ENCODE measurements around the gene DOCK7. TPM values are rescaled to one million over a fixed set of nuclear protein-coding genes. Genes with fewer than 3 reads are reported as not detected.
A peak's percentile ranks its signal among the peaks of the same experiment; 100 is the strongest.

The DOCK7 gene, protein sequence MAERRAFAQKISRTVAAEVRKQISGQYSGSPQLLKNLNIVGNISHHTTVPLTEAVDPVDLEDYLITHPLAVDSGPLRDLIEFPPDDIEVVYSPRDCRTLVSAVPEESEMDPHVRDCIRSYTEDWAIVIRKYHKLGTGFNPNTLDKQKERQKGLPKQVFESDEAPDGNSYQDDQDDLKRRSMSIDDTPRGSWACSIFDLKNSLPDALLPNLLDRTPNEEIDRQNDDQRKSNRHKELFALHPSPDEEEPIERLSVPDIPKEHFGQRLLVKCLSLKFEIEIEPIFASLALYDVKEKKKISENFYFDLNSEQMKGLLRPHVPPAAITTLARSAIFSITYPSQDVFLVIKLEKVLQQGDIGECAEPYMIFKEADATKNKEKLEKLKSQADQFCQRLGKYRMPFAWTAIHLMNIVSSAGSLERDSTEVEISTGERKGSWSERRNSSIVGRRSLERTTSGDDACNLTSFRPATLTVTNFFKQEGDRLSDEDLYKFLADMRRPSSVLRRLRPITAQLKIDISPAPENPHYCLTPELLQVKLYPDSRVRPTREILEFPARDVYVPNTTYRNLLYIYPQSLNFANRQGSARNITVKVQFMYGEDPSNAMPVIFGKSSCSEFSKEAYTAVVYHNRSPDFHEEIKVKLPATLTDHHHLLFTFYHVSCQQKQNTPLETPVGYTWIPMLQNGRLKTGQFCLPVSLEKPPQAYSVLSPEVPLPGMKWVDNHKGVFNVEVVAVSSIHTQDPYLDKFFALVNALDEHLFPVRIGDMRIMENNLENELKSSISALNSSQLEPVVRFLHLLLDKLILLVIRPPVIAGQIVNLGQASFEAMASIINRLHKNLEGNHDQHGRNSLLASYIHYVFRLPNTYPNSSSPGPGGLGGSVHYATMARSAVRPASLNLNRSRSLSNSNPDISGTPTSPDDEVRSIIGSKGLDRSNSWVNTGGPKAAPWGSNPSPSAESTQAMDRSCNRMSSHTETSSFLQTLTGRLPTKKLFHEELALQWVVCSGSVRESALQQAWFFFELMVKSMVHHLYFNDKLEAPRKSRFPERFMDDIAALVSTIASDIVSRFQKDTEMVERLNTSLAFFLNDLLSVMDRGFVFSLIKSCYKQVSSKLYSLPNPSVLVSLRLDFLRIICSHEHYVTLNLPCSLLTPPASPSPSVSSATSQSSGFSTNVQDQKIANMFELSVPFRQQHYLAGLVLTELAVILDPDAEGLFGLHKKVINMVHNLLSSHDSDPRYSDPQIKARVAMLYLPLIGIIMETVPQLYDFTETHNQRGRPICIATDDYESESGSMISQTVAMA (N-terminal part only)
- total RNA-seq = 10.2 TPM
- long read RNA-seq, full-length matches to known transcripts = 5 of 6 reads
- long read RNA-seq, partial matches to known transcripts = 0 of 6 reads
- long read RNA-seq, other reads (novel, unspliced or antisense) = 1 of 6 reads

DNA sequence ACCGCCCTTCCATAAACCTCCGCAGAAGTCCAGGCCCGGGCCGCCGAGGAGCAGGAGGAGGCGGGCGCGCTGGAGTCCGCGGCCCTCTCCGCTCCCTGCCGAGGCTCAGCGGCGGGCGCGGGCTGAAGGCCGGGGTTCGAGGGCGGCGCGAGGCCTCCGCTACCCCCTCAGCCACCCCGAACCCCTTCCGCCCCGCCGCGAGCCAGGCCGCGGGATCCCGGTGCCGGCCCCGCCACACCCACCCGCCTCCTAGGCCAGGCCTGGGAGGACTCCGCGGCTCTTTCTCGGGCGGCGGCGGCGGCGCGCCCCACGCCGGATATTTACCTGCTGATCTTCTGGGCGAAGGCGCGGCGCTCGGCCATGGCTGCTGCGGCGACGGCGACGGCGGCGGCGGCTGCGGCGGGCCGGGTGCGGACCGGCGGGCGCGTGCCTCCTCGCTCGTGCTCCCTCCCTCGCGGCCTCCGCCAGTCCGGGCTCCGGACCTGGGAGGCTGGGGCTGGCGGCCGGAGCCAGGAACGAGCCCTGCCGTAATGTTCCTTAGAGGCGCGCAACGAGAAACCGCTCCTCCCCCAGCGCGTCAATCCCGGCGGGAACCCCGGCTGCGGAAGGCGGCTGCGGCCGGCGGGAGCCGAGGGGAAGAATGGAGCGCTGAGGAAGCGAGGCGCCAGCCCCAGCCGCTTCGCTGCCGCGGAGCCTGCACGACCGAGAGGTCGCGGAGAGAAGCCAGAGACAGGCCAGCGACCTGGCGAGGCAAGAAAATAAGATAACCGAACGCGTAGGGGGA lies at the start of gene DOCK7:
DOCK7 (minus strand) TSS at position 484 of the 784 bp plus-strand sequence; CDS start at position 362, 122 bp downstream.
- TF ChIP-seq, protein P1, sequence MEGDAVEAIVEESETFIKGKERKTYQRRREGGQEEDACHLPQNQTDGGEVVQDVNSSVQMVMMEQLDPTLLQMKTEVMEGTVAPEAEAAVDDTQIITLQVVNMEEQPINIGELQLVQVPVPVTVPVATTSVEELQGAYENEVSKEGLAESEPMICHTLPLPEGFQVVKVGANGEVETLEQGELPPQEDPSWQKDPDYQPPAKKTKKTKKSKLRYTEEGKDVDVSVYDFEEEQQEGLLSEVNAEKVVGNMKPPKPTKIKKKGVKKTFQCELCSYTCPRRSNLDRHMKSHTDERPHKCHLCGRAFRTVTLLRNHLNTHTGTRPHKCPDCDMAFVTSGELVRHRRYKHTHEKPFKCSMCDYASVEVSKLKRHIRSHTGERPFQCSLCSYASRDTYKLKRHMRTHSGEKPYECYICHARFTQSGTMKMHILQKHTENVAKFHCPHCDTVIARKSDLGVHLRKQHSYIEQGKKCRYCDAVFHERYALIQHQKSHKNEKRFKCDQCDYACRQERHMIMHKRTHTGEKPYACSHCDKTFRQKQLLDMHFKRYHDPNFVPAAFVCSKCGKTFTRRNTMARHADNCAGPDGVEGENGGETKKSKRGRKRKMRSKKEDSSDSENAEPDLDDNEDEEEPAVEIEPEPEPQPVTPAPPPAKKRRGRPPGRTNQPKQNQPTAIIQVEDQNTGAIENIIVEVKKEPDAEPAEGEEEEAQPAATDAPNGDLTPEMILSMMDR (IDR thresholded peaks at IDR 0.05; ENCODE audit: borderline replicate concordance) = no peak
- peak; percentile 84 for DNase-seq
- Histone ChIP-seq H3K4me3 (peak within 1 kb of the TSS; percentile 94), H3K27me3 (ENCODE audit: low read depth) (no peaks in the 10 kb centered on the region), H3K27ac (replicated peaks) (peak within 1 kb of the TSS; percentile 85), H3K36me3 (no peaks in the 10 kb centered on the region), H3K4me1 (peaks cover 67% of the 10 kb centered on the region), H3K9me3 (replicated peaks) (no peaks in the 10 kb centered on the region)
- intact Hi-C loops (cut with micrococcal nuclease) = no loop called here

DNA sequence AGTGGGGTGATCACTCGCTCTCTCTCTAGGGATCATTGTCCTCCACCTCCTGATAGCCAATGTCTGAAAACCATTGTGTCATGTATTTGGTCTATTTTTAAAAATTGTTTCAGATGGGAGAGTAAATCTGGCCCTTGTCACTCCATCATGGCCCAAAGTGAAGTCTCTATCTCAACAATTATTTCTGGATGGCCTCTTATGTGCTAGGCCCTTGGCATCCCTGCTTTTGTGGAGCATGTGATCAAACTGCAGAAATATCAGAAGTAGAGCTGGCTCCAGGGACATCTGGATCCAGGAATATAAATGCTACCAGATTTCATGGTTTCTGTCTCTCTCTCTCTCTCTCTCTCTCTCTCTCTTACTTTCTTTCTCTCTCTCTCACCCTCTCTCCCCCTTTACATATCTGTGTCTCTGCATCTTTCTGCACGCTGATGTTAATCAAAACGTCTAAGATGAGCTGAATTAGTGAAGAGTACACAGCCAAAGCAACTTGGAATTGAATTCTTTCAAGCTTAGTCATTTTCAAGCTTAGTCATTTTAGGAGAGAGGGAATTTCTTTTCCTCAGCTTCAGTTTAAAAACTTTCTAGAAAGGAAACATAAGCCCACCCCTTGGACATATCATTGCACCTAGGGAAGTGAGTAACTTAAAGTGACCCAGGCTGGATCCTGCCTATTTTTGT lies 47.4 kb upstream of the DOCK7 start:
- TF ChIP-seq, protein P1 (IDR thresholded peaks at IDR 0.05; ENCODE audit: borderline replicate concordance) = no peak
- peak overlapping the region; percentile 3 for H3K27ac ChIP-seq (replicated peaks)

DNA sequence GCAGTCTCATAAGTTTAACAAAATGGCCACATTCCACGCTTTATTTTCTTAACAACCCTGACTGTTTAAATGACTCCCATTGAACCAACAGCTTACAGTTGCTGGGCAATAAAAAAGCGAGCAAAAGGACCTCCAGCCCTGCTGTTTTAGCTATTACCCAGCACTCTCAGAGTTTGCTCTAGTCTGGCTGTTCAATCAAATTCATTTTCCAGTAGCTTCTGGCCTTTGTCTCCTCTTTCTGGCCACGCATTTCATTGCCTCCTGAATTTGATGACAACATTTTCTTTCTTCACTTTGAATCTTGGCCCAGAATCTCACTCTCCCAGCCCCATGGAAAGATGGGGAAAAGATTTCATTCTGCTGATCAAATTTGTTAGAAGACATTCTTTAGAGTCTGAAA lies 44.1 kb upstream of the DOCK7 start:
- H3K36me3 ChIP-seq = no peaks in the 10 kb centered on the region

More for the DNA sequence above, 47.4 kb upstream of the DOCK7 start:
- no peaks in the 10 kb centered on the region for H3K9me3 ChIP-seq (replicated peaks)
- peaks cover 16% of the 10 kb centered on the region for H3K27me3 ChIP-seq (ENCODE audit: low read depth)
- H3K4me3 ChIP-seq = no peak overlapping the region
- intact Hi-C loops (cut with micrococcal nuclease) = no loop called here
- H3K4me1 ChIP-seq = peaks cover 23% of the 10 kb centered on the region
- H3K36me3 ChIP-seq = no peaks in the 10 kb centered on the region
- no peak for DNase-seq

DNA sequence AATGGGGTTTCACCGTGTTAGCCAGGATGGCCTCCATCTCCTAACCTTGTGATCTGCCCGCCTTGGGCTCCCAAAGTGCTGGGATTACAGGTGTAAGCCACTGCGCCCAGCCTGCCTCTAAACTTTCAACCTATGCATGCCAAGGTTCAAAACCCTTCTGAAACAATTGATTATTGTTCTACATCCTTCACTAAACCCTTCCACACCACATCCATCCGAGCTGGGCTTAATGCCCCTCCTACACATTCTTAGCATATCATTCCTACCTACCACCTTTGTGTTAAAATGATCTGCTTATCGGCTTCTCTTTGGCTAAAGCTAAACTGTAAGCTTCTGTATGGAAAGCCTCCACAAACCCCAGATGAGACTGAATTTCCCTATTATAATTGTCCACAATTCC lies 40.8 kb upstream of the DOCK7 start:
- H3K4me3 ChIP-seq = no peak overlapping the region
- no peak for DNase-seq
- peaks cover 18% of the 10 kb centered on the region for H3K27me3 ChIP-seq (ENCODE audit: low read depth)
- intact Hi-C loops (cut with micrococcal nuclease) = no loop called here
- TF ChIP-seq, protein P1 (IDR thresholded peaks at IDR 0.05; ENCODE audit: borderline replicate concordance) = no peak
- H3K36me3 ChIP-seq = no peaks in the 10 kb centered on the region
- peaks cover 27% of the 10 kb centered on the region for H3K4me1 ChIP-seq
- H3K27ac ChIP-seq (replicated peaks) = no peak overlapping the region
- no peaks in the 10 kb centered on the region for H3K9me3 ChIP-seq (replicated peaks)

More for the DNA sequence above, 44.1 kb upstream of the DOCK7 start:
- intact Hi-C loops (cut with micrococcal nuclease) = no loop called here
- TF ChIP-seq, protein P1 (IDR thresholded peaks at IDR 0.05; ENCODE audit: borderline replicate concordance) = no peak
- DNase-seq = no peak
- no peak overlapping the region for H3K4me3 ChIP-seq
- H3K27me3 ChIP-seq (ENCODE audit: low read depth) = peaks cover 13% of the 10 kb centered on the region
- no peaks in the 10 kb centered on the region for H3K9me3 ChIP-seq (replicated peaks)
- no peak overlapping the region for H3K27ac ChIP-seq (replicated peaks)
- H3K4me1 ChIP-seq = peaks cover 23% of the 10 kb centered on the region

Measured in left ventricle myocardium inferior (tissue), 1 donor.